Erythroblast (primary cell): ENCODE measurements around the gene PRDM11.

Source experiments
- GATA1 ChIP-seq: IDR thresholded peaks from 2 replicates; pipeline ENCODE4 v1.6.1; 2011; ENCODE audit warnings: low read depth, mild to moderate bottlenecking, control low read depth, low read length, moderate library complexity
- POLR2A ChIP-seq: IDR thresholded peaks from 2 replicates; pipeline ENCODE4 v1.6.1; 2011; ENCODE audit warnings: mild to moderate bottlenecking, low read length

- TF ChIP-seq POLR2A: no peak
- TF ChIP-seq GATA1: no peak
Measured at GRCh38 chr11:45105984-45106375, 40.5 kb upstream of the PRDM11 start.
